Mammary epithelial cell (primary cell): ENCODE results near the gene TMEM176A.

ENCODE experiments used
- EZH2 ChIP-seq: IDR thresholded peaks from 2 replicates; pipeline ENCODE4 v1.6.1; 2012; ENCODE audit warnings: low read length, inconsistent platforms, borderline replicate concordance
- TF ChIP-seq, protein P1 (sequence below), 2 donors: IDR thresholded peaks in 1 of 2; conservative IDR thresholded peaks in 1 of 2; 2 replicates each; pipeline ENCODE4 v1.5.1; 2011 to 2012; ENCODE audit warnings: inconsistent platforms in 2 of 2, low read length in 2 of 2, mild to moderate bottlenecking in 2 of 2, control low read depth in 1 of 2, low read depth in 1 of 2; ENCODE audit not compliant: insufficient read depth in 1 of 2; ENCODE audit errors: extremely low read depth in 1 of 2

DNA sequence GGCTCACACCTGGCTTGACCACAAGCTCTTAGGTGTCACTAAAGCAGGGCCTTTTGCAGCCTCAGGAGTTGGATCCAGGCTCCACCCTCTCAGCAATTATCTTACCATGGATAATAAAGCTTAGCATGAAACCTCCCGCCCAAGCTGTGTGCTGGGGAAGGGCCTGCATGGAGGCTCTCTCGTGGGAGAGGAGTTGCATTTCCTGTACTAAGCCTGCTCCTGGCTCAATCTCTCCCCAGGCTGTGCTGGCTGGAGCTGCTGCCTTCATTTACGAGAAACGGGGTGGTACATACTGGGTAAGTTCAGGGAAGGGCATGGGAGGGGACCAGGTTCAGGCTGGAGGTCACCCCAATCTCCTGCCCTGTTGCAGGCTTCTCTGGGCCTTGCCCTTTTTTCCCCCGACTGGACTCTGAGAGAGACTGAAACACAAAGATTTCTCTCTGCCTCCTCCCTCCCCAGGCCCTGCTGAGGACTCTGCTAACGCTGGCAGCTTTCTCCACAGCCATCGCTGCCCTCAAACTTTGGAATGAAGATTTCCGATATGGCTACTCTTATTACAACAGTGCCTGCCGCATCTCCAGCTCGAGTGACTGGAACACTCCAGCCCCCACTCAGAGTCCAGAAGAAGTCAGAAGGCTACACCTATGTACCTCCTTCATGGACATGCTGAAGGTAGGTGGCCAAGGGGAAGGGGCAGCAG is 2.7 kb downstream of the TMEM176A start:
- TF ChIP-seq, protein P1, sequence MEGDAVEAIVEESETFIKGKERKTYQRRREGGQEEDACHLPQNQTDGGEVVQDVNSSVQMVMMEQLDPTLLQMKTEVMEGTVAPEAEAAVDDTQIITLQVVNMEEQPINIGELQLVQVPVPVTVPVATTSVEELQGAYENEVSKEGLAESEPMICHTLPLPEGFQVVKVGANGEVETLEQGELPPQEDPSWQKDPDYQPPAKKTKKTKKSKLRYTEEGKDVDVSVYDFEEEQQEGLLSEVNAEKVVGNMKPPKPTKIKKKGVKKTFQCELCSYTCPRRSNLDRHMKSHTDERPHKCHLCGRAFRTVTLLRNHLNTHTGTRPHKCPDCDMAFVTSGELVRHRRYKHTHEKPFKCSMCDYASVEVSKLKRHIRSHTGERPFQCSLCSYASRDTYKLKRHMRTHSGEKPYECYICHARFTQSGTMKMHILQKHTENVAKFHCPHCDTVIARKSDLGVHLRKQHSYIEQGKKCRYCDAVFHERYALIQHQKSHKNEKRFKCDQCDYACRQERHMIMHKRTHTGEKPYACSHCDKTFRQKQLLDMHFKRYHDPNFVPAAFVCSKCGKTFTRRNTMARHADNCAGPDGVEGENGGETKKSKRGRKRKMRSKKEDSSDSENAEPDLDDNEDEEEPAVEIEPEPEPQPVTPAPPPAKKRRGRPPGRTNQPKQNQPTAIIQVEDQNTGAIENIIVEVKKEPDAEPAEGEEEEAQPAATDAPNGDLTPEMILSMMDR (conservative IDR thresholded peaks at IDR 0.05 in 1 of 2, IDR thresholded peaks at IDR 0.05 in 1 of 2; ENCODE audit: extremely low read depth in 1 of 2, insufficient read depth in 1 of 2, low read depth in 1 of 2, low read length in 2 of 2): no peak
- TF ChIP-seq EZH2: no peak
